ENCODE results near the gene NFATC3. TPM values are rescaled to one million over a fixed set of nuclear protein-coding genes. Genes with fewer than 3 reads are reported as not detected.
A peak's percentile ranks its signal among the peaks of the same experiment; 100 is the strongest.

NFATC3 gene
- total RNA-seq, 2 experiments from 2014 or later: 84.8 to 94.4 TPM

DNA sequence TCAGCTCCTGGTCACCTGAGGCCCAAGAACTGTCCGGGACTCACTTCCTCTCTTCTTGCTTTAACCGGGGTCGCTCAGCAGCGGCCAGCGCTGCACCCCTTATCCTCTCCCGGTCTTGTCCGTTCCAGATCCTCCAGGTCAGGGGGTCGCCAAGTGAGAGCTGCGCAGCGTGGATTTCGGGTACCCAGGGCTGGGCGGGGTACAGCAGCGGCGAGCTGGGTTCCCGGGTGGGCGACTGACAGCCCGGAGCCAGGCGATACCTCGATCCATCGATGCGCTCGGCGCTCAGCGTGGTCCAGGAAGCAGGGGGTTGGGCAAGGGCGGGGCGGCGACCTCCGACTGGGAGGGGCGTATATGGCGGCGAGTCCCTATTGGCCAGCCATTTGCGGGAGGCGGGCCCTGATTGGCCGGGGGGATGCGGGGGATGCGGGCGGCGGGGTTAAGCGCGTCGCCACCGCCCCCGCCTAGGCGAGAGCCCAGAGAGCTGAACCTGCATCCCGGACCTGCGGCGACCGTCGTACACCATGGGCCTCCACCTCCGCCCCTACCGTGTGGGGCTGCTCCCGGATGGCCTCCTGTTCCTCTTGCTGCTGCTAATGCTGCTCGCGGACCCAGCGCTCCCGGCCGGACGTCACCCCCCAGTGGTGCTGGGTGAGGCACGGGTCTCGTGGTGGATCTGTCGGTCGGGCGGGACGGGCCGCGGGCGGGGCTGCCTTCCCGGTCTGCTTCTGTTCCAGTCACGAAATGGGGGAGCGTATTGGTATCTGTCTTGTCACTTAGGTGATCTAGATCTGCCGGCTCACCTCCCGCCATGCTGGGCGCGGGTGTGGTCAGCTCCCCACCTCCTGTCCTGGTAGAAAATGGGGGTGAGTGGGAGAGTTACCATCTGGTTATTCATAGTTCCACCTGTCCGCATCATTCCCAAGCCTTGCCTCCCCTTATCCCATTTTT lies 160.0 kb downstream of the NFATC3 start, which contains the start of gene PLA2G15:
Gene PLA2G15 (plus strand): TSS at position 471 of the 951 bp plus-strand sequence. CDS start 54 bp downstream, at position 525.
- peak within 1 kb of the TSS; percentile 94 for H3K4me3 ChIP-seq (ENCODE audit: low read length)
- peak within 1 kb of the TSS; percentile 99 for H3K4me3 Mint-ChIP-seq
- no peaks in the 10 kb centered on the region for H3K36me3 ChIP-seq (ENCODE audit: insufficient read depth, low read length)
- peak within 1 kb of the TSS in 1 of 2 donors; percentile 21 for H3K27ac ChIP-seq (ENCODE audit: low read depth in 1 of 2, low read length in 2 of 2)
- H3K4me1 ChIP-seq (ENCODE audit: insufficient read depth, low read length): peaks cover 29% of the 10 kb centered on the region
- DNase-seq: peak; percentile 94 to 99 (median 96)
- peaks cover 17% of the 10 kb centered on the region for H3K4me1 Mint-ChIP-seq (ENCODE audit: low read depth)
- intact Hi-C loops (cut with DNase I, micrococcal nuclease): loop anchor here in 1 of 2 experiments (5.0 to 10.0 kb wide), 2 partner anchors 200 to 597 kb away; partner anchors contain the start of genes SMPD3 and TANGO6
- POLR2A ChIA-PET: interaction anchor here (0.6 to 2.5 kb wide), 11 partner anchors 9 to 247 kb away, joined by 3 to 13 read pairs (median 5); partner anchors contain the start of genes ESRP2, PRMT7, SLC7A6 and SLC7A6OS
- no peaks in the 10 kb centered on the region for H3K9me3 ChIP-seq (ENCODE audit: control insufficient read depth in 1 of 2, insufficient read depth in 1 of 2, low read length in 2 of 2)
- TF ChIP-seq, protein P1, sequence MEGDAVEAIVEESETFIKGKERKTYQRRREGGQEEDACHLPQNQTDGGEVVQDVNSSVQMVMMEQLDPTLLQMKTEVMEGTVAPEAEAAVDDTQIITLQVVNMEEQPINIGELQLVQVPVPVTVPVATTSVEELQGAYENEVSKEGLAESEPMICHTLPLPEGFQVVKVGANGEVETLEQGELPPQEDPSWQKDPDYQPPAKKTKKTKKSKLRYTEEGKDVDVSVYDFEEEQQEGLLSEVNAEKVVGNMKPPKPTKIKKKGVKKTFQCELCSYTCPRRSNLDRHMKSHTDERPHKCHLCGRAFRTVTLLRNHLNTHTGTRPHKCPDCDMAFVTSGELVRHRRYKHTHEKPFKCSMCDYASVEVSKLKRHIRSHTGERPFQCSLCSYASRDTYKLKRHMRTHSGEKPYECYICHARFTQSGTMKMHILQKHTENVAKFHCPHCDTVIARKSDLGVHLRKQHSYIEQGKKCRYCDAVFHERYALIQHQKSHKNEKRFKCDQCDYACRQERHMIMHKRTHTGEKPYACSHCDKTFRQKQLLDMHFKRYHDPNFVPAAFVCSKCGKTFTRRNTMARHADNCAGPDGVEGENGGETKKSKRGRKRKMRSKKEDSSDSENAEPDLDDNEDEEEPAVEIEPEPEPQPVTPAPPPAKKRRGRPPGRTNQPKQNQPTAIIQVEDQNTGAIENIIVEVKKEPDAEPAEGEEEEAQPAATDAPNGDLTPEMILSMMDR (IDR thresholded peaks at IDR 0.05): no peak
- H3K27ac Mint-ChIP-seq: peak within 1 kb of the TSS; percentile 50
- H3K27me3 Mint-ChIP-seq: no peaks in the 10 kb centered on the region
- peak; percentile 99 for ATAC-seq (ENCODE audit: poor library complexity)
- no peaks in the 10 kb centered on the region for H3K9me3 Mint-ChIP-seq
- H3K27me3 ChIP-seq (ENCODE audit: control insufficient read depth in 1 of 2, insufficient read depth in 2 of 2, low read length in 2 of 2): no peaks in the 10 kb centered on the region
- peaks cover 14% of the 10 kb centered on the region for H3K36me3 Mint-ChIP-seq (ENCODE audit: low read depth)
- CTCF ChIA-PET: interaction anchor here (0.8 to 3.0 kb wide), 3 partner anchors 16 to 83 kb away, joined by 4 to 15 read pairs (median 12); partner anchors contain the start of gene SLC7A6

DNA sequence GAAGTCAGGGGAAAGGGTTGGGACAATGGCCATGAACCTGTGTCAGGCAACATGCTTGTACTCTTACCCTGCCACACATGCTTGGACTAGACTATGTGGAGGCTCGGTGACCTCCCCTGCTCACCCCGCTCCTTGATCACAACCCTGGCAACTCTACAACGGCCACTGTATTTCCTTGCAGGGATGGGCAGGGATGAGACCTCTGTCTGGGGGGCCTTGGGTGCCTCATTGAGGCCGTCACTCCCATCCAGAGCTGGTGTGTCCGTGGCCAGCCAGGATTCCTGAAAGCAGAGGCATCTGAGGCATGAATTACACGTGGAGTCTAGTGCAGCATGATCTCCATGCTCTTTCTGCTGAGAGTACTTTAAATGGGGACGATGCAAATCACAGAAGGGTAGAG lies 161.0 kb downstream of the NFATC3 start:
- no peaks in the 10 kb centered on the region for H3K9me3 ChIP-seq (ENCODE audit: control insufficient read depth in 1 of 2, insufficient read depth in 1 of 2, low read length in 2 of 2)
- ChIA-PET CTCF (interaction anchor here (2.4 to 3.0 kb wide), 2 partner anchors 15 to 82 kb away, joined by 12 to 15 read pairs; no protein-coding TSS in a partner anchor), POLR2A (interaction anchor here (1.4 to 2.5 kb wide), 6 partner anchors 12 to 83 kb away, joined by 3 to 13 read pairs (median 6); partner anchors contain the start of genes PRMT7, SLC7A6 and SLC7A6OS)
- Mint-ChIP-seq H3K27ac (peak overlapping the region; percentile 42), H3K4me3 (peak overlapping the region; percentile 99), H3K36me3 (ENCODE audit: low read depth) (peaks cover 18% of the 10 kb centered on the region), H3K27me3 (no peaks in the 10 kb centered on the region), H3K4me1 (ENCODE audit: low read depth) (peaks cover 17% of the 10 kb centered on the region), H3K9me3 (no peaks in the 10 kb centered on the region)
- no peaks in the 10 kb centered on the region for H3K27me3 ChIP-seq (ENCODE audit: control insufficient read depth in 1 of 2, insufficient read depth in 2 of 2, low read length in 2 of 2)
- no peak overlapping the region for H3K27ac ChIP-seq (ENCODE audit: low read depth in 1 of 2, low read length in 2 of 2)
- peaks cover 29% of the 10 kb centered on the region for H3K4me1 ChIP-seq (ENCODE audit: insufficient read depth, low read length)
- peaks cover 3% of the 10 kb centered on the region for H3K36me3 ChIP-seq (ENCODE audit: insufficient read depth, low read length)
- intact Hi-C loops (cut with DNase I, micrococcal nuclease): loop anchor here in 1 of 2 experiments (10.0 kb wide), 1 partner anchor 199 kb away; the partner anchor contains the start of gene SMPD3
- TF ChIP-seq, protein P1 (IDR thresholded peaks at IDR 0.05): no peak
- ATAC-seq (ENCODE audit: poor library complexity): no peak
- H3K4me3 ChIP-seq (ENCODE audit: low read length): peak overlapping the region; percentile 94
- no peak for DNase-seq

DNA sequence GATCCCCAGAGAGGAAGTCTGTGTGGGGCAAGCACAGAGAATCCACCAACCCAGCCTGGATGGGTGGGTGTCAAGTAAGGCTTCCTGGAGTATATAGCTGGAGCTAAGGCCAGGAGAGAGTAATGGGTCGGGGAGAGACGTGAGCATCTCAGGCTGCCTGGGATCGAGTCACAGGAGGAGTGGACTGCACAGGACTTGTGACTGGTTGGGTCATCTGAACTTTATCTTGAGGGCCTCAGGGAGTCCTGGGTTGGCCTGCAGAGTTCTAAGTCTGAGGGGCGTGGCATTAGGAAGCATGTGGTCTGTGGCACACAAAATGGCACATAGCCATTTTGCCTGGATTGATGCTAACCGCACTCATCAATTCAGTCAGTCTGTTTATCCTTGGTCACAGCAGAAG lies 161.5 kb downstream of the NFATC3 start:
- ChIA-PET POLR2A (interaction anchor here (1.7 to 2.5 kb wide), 3 partner anchors 11 to 17 kb away, joined by 5 to 13 read pairs (median 5); partner anchors contain the start of gene SLC7A6), CTCF (no interaction called here)

More for the DNA sequence above, 161.5 kb downstream of the NFATC3 start:
- peaks cover 17% of the 10 kb centered on the region for H3K4me1 Mint-ChIP-seq (ENCODE audit: low read depth)
- H3K9me3 ChIP-seq (ENCODE audit: control insufficient read depth in 1 of 2, insufficient read depth in 1 of 2, low read length in 2 of 2): no peaks in the 10 kb centered on the region
- intact Hi-C loops (cut with DNase I, micrococcal nuclease): loop anchor here in 1 of 2 experiments (10.0 kb wide), 1 partner anchor 198 kb away; the partner anchor contains the start of gene SMPD3
- no peak overlapping the region for H3K4me3 ChIP-seq (ENCODE audit: low read length)
- peak overlapping the region; percentile 99 for H3K4me3 Mint-ChIP-seq
- peaks cover 19% of the 10 kb centered on the region for H3K36me3 Mint-ChIP-seq (ENCODE audit: low read depth)
- no peaks in the 10 kb centered on the region for H3K27me3 ChIP-seq (ENCODE audit: control insufficient read depth in 1 of 2, insufficient read depth in 2 of 2, low read length in 2 of 2)
- DNase-seq (peak in 2 of 14 experiments; percentile 0 to 20), ATAC-seq (ENCODE audit: poor library complexity) (no peak)
- H3K27me3 Mint-ChIP-seq: no peaks in the 10 kb centered on the region
- TF ChIP-seq, protein P1 (IDR thresholded peaks at IDR 0.05): no peak
- H3K27ac Mint-ChIP-seq: no peak overlapping the region
- H3K27ac ChIP-seq (ENCODE audit: low read depth in 1 of 2, low read length in 2 of 2): no peak overlapping the region
- peaks cover 3% of the 10 kb centered on the region for H3K36me3 ChIP-seq (ENCODE audit: insufficient read depth, low read length)
- peaks cover 29% of the 10 kb centered on the region for H3K4me1 ChIP-seq (ENCODE audit: insufficient read depth, low read length)
- H3K9me3 Mint-ChIP-seq: no peaks in the 10 kb centered on the region
